ENCODE measurements around the gene HERC5.
A peak's percentile ranks its signal among the peaks of the same experiment; 100 is the strongest.

HERC5 gene

DNA sequence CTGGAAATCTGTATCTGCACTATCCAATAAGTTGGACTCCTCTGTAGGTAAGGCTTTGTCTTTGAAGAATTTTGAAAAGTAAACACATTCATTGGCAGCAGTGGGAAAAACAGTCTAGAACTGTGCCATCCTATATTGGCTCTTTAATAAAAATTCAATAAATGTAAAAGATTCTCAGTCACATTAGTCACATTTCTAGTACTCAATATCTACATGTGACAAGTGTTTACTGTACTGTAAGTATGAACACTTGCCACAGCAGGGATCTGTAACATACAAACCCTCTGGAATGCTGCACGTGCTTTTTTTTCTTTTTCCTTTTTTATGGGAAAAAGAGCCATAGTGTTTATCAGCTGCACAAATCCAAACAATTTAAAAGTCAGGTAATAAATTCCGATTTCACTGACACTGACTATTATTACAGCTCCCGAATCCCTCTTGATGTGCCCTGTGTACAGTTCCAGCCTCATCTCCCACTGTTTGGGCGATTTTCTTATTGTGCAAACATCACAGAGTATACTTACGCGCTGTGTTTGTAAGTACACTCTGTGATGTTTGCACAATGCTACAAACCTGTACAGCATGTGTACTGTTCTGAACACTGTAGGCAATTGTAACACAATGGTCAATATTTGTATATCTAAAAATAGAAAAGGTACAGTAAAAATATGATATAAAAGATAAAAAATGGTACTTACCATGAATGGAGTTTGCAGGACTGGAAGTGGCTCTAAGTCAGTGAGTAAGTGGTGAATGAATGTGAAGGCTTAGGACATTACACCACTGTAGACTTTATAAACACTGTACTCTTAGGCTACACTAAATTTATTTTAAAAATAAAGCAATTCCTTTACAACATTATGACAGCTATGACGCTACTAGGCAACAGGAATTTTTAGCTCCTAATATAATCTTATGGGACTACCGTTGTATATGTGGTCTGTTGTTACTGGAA is 57.9 kb downstream of the HERC5 start:
- H3K27ac ChIP-seq: no peak overlapping the region
- DNase-seq: no peak
- no peaks in the 10 kb centered on the region for H3K9me3 ChIP-seq (ENCODE audit: severe bottlenecking)
- TF ChIP-seq, protein P1, sequence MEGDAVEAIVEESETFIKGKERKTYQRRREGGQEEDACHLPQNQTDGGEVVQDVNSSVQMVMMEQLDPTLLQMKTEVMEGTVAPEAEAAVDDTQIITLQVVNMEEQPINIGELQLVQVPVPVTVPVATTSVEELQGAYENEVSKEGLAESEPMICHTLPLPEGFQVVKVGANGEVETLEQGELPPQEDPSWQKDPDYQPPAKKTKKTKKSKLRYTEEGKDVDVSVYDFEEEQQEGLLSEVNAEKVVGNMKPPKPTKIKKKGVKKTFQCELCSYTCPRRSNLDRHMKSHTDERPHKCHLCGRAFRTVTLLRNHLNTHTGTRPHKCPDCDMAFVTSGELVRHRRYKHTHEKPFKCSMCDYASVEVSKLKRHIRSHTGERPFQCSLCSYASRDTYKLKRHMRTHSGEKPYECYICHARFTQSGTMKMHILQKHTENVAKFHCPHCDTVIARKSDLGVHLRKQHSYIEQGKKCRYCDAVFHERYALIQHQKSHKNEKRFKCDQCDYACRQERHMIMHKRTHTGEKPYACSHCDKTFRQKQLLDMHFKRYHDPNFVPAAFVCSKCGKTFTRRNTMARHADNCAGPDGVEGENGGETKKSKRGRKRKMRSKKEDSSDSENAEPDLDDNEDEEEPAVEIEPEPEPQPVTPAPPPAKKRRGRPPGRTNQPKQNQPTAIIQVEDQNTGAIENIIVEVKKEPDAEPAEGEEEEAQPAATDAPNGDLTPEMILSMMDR (IDR thresholded peaks at IDR 0.05; ENCODE audit: low read depth, low read length): no peak
- no peaks in the 10 kb centered on the region for H3K27me3 ChIP-seq (ENCODE audit: insufficient read depth, low read depth, severe bottlenecking)
- H3K36me3 ChIP-seq: no peaks in the 10 kb centered on the region
- H3K4me3 ChIP-seq (ENCODE audit: low read depth, low read length): no peak overlapping the region

DNA sequence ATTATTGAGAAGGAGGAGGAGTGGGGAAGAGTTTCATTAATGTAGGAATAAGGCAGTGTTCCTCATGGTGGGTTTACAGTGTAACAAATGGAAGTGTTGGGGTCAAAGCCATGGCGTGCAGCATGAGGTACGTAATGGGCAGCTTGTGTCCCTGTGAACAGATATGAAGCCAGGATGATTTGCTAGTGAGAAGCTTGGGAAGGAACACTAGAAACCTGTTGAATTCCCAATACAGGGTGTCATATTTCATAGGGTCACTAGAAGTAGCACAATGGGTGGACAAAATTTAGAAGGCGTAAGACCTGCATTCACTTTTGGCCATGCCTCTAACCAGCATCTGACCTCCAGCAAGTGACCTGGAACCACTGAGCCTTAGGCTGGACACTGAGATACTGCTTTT is 59.8 kb downstream of the HERC5 start:
- TF ChIP-seq, protein P1 (IDR thresholded peaks at IDR 0.05; ENCODE audit: low read depth, low read length): no peak
- Histone ChIP-seq H3K4me3 (ENCODE audit: low read depth, low read length) (no peak overlapping the region), H3K36me3 (peaks cover 18% of the 10 kb centered on the region), H3K27me3 (ENCODE audit: insufficient read depth, low read depth, severe bottlenecking) (no peaks in the 10 kb centered on the region), H3K9me3 (ENCODE audit: severe bottlenecking) (no peaks in the 10 kb centered on the region), H3K27ac (no peak overlapping the region)
- no peak for DNase-seq

DNA sequence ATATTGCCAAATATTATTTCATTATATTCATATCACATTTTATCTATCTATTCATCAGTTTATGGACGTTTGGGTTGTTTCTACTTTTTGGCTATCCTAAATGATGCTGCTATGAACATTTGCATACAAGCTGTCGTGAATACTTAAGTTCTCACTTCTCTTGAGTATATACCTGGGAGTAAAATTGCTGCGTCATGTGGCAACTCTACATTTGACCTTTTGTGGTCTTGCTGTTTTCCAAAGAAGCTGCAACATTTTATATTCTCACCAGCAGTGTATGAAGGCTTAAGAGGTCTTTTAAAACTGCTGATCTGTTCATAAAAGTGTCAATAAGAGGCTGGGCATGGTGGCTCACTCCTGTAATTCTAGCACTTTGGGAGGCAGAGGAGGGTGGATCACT is 60.9 kb downstream of the HERC5 start:
- Histone ChIP-seq H3K4me3 (ENCODE audit: low read depth, low read length) (no peak overlapping the region), H3K27ac (no peak overlapping the region), H3K27me3 (ENCODE audit: insufficient read depth, low read depth, severe bottlenecking) (no peaks in the 10 kb centered on the region), H3K36me3 (peaks cover 19% of the 10 kb centered on the region), H3K9me3 (ENCODE audit: severe bottlenecking) (no peaks in the 10 kb centered on the region)
- no peak for DNase-seq
- TF ChIP-seq, protein P1 (IDR thresholded peaks at IDR 0.05; ENCODE audit: low read depth, low read length): no peak

DNA sequence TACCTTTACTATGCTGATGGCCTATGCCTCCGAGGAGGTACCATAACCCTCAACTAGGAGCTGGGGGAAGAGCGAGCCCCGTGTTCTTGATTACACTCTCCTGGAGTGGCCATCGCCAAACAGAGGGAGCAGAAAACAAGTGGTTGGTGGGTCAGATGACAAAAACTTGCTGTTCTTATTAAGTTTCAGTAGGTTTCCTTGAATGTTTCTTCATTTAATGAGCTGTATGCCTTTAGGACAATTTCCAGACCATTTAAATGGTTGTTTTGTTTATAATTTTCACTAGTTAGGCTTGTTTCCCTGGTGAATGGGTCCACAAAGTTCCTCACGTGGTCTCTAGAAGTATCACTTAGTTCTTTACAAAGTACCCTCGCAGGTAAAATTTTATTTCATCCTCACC is 62.0 kb downstream of the HERC5 start:
- Histone ChIP-seq H3K4me3 (ENCODE audit: low read depth, low read length) (no peak overlapping the region), H3K36me3 (peaks cover 19% of the 10 kb centered on the region), H3K27ac (no peak overlapping the region), H3K9me3 (ENCODE audit: severe bottlenecking) (no peaks in the 10 kb centered on the region), H3K27me3 (ENCODE audit: insufficient read depth, low read depth, severe bottlenecking) (no peaks in the 10 kb centered on the region)
- TF ChIP-seq, protein P1 (IDR thresholded peaks at IDR 0.05; ENCODE audit: low read depth, low read length): no peak
- no peak for DNase-seq

DNA sequence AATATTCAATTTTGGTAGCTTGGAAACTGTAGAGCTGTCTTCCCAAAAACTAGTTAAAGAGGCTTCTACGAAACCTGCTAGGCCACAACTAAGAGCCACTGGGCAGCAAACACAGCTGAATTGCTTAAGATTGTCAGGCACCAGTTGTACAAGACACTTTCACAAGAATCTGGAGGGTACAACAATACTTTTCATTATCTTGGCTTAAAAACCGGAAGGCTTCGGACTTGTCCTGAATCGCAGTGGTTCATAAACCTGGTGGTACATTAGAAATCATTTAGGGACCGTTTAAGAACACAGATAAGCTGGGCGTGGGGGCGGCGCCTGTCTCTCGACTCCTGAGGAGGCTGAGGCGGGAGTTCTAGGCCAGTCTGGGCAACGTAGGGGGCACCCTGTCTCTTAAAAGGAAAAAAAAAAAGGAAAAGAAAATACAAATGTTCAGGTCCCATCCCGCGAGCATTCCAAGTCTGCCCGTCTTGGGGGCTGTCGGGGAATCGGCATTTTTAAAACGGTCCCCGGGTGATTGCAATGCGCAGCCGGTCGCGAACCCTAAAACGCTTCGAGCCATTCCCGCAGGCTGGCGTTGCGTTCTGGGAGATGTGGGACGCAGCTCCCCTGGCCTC is 65.9 kb downstream of the HERC5 start:
- Histone ChIP-seq H3K4me3 (ENCODE audit: low read depth, low read length) (peak overlapping the region; percentile 77), H3K27me3 (ENCODE audit: insufficient read depth, low read depth, severe bottlenecking) (no peaks in the 10 kb centered on the region), H3K36me3 (peaks cover 19% of the 10 kb centered on the region), H3K27ac (peak overlapping the region; percentile 88), H3K9me3 (ENCODE audit: severe bottlenecking) (no peaks in the 10 kb centered on the region)
- TF ChIP-seq, protein P1 (IDR thresholded peaks at IDR 0.05; ENCODE audit: low read depth, low read length): no peak
- peak; percentile 72 for DNase-seq
